ENCODE measurements around the gene ARHGAP4.

- TF ChIP-seq CTCF (IDR thresholded peaks at IDR 0.05) (no peak), POLR2AphosphoS5 (IDR thresholded peaks at IDR 0.05) (no peak)
These were observed 42.2 kb upstream of the ARHGAP4 start for GRCh38 chrX:153968255-153968654.
